ENCODE results near the gene PTPRE.

Gene PTPRE

DNA sequence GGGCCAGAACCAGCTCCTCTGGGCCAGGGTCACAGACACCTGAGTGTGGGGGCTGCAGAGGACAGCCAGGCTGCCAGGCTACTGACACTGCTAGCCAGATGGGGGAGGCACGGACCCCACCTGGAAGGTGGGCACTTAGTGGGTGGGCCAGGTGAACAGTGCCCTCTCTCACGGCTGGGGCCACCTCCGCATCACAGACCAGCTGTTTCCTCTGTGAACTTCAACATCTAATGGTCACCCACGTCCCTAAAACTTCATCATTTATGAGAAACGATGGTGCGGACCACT, 138.9 kb downstream of the PTPRE start:
- no peaks in the 10 kb centered on the region for H3K27me3 ChIP-seq (replicated peaks)
- TF ChIP-seq CTCF (IDR thresholded peaks at IDR 0.05; ENCODE audit: low read depth, low read length, missing control alignments) = no peak
- peaks cover 12% of the 10 kb centered on the region for H3K36me3 ChIP-seq (replicated peaks)
- in situ Hi-C loops (cut with HindIII; ENCODE audit: low pct_ligation_motif_present, low sequenced_read_pairs) = no loop called here
- H3K4me3 ChIP-seq (ENCODE audit: low read depth, low read length) = no peak overlapping the region
- no peak for DNase-seq
- no peak overlapping the region for H3K27ac ChIP-seq

DNA sequence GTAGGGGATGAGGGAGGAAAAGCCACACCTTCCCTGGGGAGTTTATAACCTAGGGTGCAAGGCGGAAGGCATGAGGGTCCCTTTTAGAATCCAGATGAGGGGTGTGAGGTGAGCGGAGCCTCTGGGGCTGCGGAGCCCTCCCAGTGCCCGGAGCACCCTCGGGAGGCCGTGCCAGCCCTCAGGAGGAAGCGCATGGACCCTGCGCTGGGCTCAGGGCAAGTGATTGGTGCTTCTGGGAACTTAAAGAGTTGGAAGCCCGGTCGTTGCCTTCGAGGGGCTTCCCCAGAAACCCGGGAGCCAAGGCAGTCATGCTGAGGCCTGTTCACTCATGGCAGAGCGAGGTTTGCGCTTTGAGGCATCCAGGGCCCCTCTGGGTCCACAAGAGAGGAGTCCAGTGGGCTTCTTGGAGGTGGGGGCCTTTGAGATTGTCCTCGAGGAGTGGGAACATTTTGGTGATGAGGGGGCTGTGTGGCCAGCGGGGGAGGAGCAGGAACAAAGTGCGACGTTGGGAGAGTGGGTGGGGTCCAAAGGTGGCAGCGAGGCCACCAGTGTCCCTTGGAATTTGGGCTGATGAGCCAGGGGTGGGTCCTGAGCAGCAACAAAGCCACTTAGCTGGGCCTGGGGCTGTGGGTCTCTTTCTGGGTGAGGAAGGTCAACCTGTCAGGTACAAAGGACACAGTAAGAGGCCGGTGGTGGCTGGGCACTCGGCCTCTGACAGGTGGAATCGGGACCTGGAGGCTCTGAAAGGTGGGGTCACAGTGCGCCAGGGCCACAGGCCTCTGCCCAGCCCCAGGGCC, 139.5 kb downstream of the PTPRE start:
- no peaks in the 10 kb centered on the region for H3K27me3 ChIP-seq (replicated peaks)
- no peak overlapping the region for H3K27ac ChIP-seq
- peaks cover 12% of the 10 kb centered on the region for H3K36me3 ChIP-seq (replicated peaks)
- TF ChIP-seq CTCF (IDR thresholded peaks at IDR 0.05; ENCODE audit: low read depth, low read length, missing control alignments) = no peak
- no peak overlapping the region for H3K4me3 ChIP-seq (ENCODE audit: low read depth, low read length)
- in situ Hi-C loops (cut with HindIII; ENCODE audit: low pct_ligation_motif_present, low sequenced_read_pairs) = no loop called here
- no peak for DNase-seq

- H3K36me3 ChIP-seq (replicated peaks) = peaks cover 16% of the 10 kb centered on the region
- H3K27me3 ChIP-seq (replicated peaks) = no peaks in the 10 kb centered on the region
- no peak for DNase-seq
- no peak overlapping the region for H3K4me3 ChIP-seq (ENCODE audit: low read depth, low read length)
- no peak overlapping the region for H3K27ac ChIP-seq
- no peak for TF ChIP-seq CTCF (IDR thresholded peaks at IDR 0.05; ENCODE audit: low read depth, low read length, missing control alignments)
- in situ Hi-C loops (cut with HindIII; ENCODE audit: low pct_ligation_motif_present, low sequenced_read_pairs) = no loop called here
These were observed 140.0 kb downstream of the PTPRE start for GRCh38 chr10:128046953-128047290.

GRCh38 chr10:128047351-128047750, 140.4 kb downstream of the PTPRE start:
- no peak overlapping the region for H3K4me3 ChIP-seq (ENCODE audit: low read depth, low read length)
- TF ChIP-seq CTCF (IDR thresholded peaks at IDR 0.05; ENCODE audit: low read depth, low read length, missing control alignments) = no peak
- in situ Hi-C loops (cut with HindIII; ENCODE audit: low pct_ligation_motif_present, low sequenced_read_pairs) = no loop called here
- peak overlapping the region; percentile 25 for H3K27ac ChIP-seq
- peak; percentile 20 for DNase-seq
- H3K36me3 ChIP-seq (replicated peaks) = peaks cover 17% of the 10 kb centered on the region
- no peaks in the 10 kb centered on the region for H3K27me3 ChIP-seq (replicated peaks)

GRCh38 chr10:128047991-128048818, 141.3 kb downstream of the PTPRE start:
- DNase-seq = peak; percentile 55
- in situ Hi-C loops (cut with HindIII; ENCODE audit: low pct_ligation_motif_present, low sequenced_read_pairs) = no loop called here
- H3K36me3 ChIP-seq (replicated peaks) = peaks cover 21% of the 10 kb centered on the region
- no peaks in the 10 kb centered on the region for H3K27me3 ChIP-seq (replicated peaks)
- H3K27ac ChIP-seq = peak overlapping the region; percentile 25
- no peak overlapping the region for H3K4me3 ChIP-seq (ENCODE audit: low read depth, low read length)
- TF ChIP-seq CTCF (IDR thresholded peaks at IDR 0.05; ENCODE audit: low read depth, low read length, missing control alignments) = no peak

All from brain microvascular endothelial cell (primary cell).